GM18873 (cell line): ENCODE measurements around the gene PHF21B.

Experiments used
- ATAC-seq: cut with Tn5 transposase; IDR thresholded peaks from one replicate; pipeline ENCODE4 v1.9.1; 2021; ENCODE audit warnings: mild to moderate bottlenecking, moderate library complexity, moderate number of reproducible peaks; ENCODE audit not compliant: unreplicated experiment, low FRiP score

The PHF21B gene

GRCh38 chr22:44940130-44940529 lies 69.7 kb downstream of the PHF21B start:
- no peak for ATAC-seq

GRCh38 chr22:44939451-44939850 lies 70.4 kb downstream of the PHF21B start:
- ATAC-seq, result no peak

- no peak for ATAC-seq
These were observed 70.9 kb downstream of the PHF21B start for GRCh38 chr22:44938886-44939285.

GRCh38 chr22:44937216-44937615 lies 72.6 kb downstream of the PHF21B start:
- ATAC-seq, result no peak

GRCh38 chr22:44936201-44936600 lies 73.6 kb downstream of the PHF21B start:
- no peak for ATAC-seq

- no peak for ATAC-seq
These were observed 74.1 kb downstream of the PHF21B start for GRCh38 chr22:44935724-44936123.

- no peak for ATAC-seq
These were observed 75.4 kb downstream of the PHF21B start for GRCh38 chr22:44934454-44934735.

GRCh38 chr22:44933666-44934453 lies 75.9 kb downstream of the PHF21B start:
- no peak for ATAC-seq

- ATAC-seq, result no peak
These were observed 77.3 kb downstream of the PHF21B start for GRCh38 chr22:44932493-44932892.

GRCh38 chr22:44931766-44932165 lies 78.0 kb downstream of the PHF21B start:
- ATAC-seq, result no peak

GRCh38 chr22:44931077-44931540 lies 78.7 kb downstream of the PHF21B start:
- ATAC-seq, result no peak

- no peak for ATAC-seq
These were observed 79.1 kb downstream of the PHF21B start for GRCh38 chr22:44930711-44931035.

- no peak for ATAC-seq
These were observed 79.6 kb downstream of the PHF21B start for GRCh38 chr22:44930016-44930710.

- ATAC-seq, result no peak
These were observed 80.3 kb downstream of the PHF21B start for GRCh38 chr22:44929359-44930015.

- no peak for ATAC-seq
These were observed 81.0 kb downstream of the PHF21B start for GRCh38 chr22:44928711-44929358.

GRCh38 chr22:44928136-44928463 lies 81.7 kb downstream of the PHF21B start:
- ATAC-seq, result no peak

- ATAC-seq, result no peak
These were observed 82.2 kb downstream of the PHF21B start for GRCh38 chr22:44927463-44928135.

- no peak for ATAC-seq
These were observed 83.1 kb downstream of the PHF21B start for GRCh38 chr22:44926491-44927415.

- ATAC-seq, result no peak
These were observed 83.7 kb downstream of the PHF21B start for GRCh38 chr22:44926124-44926475.
